Caco-2 (cell line): ENCODE data around the gene MET. TPM values are rescaled to one million over a fixed set of nuclear protein-coding genes. Genes with fewer than 3 reads are reported as not detected.

Source experiments
- BruUV-seq: library from RNA; stranded (reverse); fragments of 400-500 nt; replicated peaks from 2 replicates; lab custom pipeline; 2021; lab: Mats Ljungman, UMichigan
- CTCF ChIA-PET: fragments of 300-600 bp; sonication (Branson Sonifier 250); formaldehyde crosslinking; loops from one replicate; lab custom pipeline; 2022; ENCODE audit warnings: antibody characterized with exemption; lab: Charles Lee
- POLR2A ChIA-PET: fragments of 300-600 bp; sonication (Branson Sonifier 250); formaldehyde crosslinking; loops from one replicate; lab custom pipeline; 2022; ENCODE audit warnings: antibody characterized with exemption; lab: Charles Lee
- DNase-seq, 2 experiments: peaks; one replicate each; pipeline versions ENCODE4 v3.0.0 to v3.0.0-alpha.2; 2020 to 2022
- H3K27me3 ChIP-seq: replicated peaks from 2 replicates; pipeline ENCODE4 v1.6.0; 2011; ENCODE audit warnings: low read length; ENCODE audit not compliant: control insufficient read depth, insufficient read depth
- H3K36me3 ChIP-seq: 2 replicates; pipeline ENCODE4 v1.5.1; 2011; ENCODE audit warnings: low read length; ENCODE audit not compliant: control insufficient read depth, insufficient read depth
- H3K4me1 ChIP-seq: fragments of 250-450 bp; sonication (Bioruptor Pico); 2 replicates; pipeline ENCODE4 v1.5.1; 2020; ENCODE audit warnings: mild to moderate bottlenecking
- H3K4me3 ChIP-seq: 2 replicates; pipeline ENCODE4 v1.5.1; 2011; ENCODE audit warnings: low read depth, mild to moderate bottlenecking, control low read depth, low read length
- H3K9me3 ChIP-seq: fragments of 250-450 bp; sonication (Bioruptor Pico); 2 replicates; pipeline ENCODE4 v1.5.1; 2020; ENCODE audit warnings: mild to moderate bottlenecking, moderate library complexity
- H3K27ac Mint-ChIP-seq: one replicate; pipeline ENCODE4 v1.8.0; 2022; ENCODE audit warnings: mixed read lengths; ENCODE audit not compliant: unreplicated experiment
- H3K27me3 Mint-ChIP-seq: one replicate; pipeline ENCODE4 v1.8.0; 2022; ENCODE audit warnings: mixed read lengths; ENCODE audit not compliant: insufficient read depth, unreplicated experiment
- H3K36me3 Mint-ChIP-seq: one replicate; pipeline ENCODE4 v1.8.0; 2022; ENCODE audit warnings: mild to moderate bottlenecking, mixed read lengths; ENCODE audit not compliant: insufficient read depth, unreplicated experiment
- H3K4me1 Mint-ChIP-seq: one replicate; pipeline ENCODE4 v1.8.0; 2022; ENCODE audit warnings: low read depth, mixed read lengths; ENCODE audit not compliant: unreplicated experiment
- H3K4me3 Mint-ChIP-seq: one replicate; pipeline ENCODE4 v1.8.0; 2022; ENCODE audit warnings: mild to moderate bottlenecking, moderate library complexity, mixed read lengths; ENCODE audit not compliant: unreplicated experiment
- H3K9me3 Mint-ChIP-seq: one replicate; pipeline ENCODE4 v1.8.0; 2022; ENCODE audit warnings: mixed read lengths; ENCODE audit not compliant: unreplicated experiment
- CTCF ChIP-seq, 2 experiments: fragments of 200-600 bp in 1 of 2; IDR thresholded peaks; 1 replicate in 1 of 2; 2 replicates in 1 of 2; pipeline versions ENCODE4 v1.5.1 to v1.8.0; 2011 to 2022; ENCODE audit warnings: antibody characterized with exemption in 1 of 2, control low read depth in 1 of 2, inconsistent platforms in 1 of 2, low read depth in 1 of 2, low read length in 1 of 2, mild to moderate bottlenecking in 1 of 2, moderate library complexity in 1 of 2; ENCODE audit not compliant: insufficient read depth in 1 of 2, severe bottlenecking in 1 of 2, unreplicated experiment in 1 of 2
- intact Hi-C: fragments of 100-400 bp; cut with micrococcal nuclease; formaldehyde crosslinking; loops from one replicate; pipeline ENCODE4 v1.10.0; 2022; ENCODE audit not compliant: unreplicated experiment
- total RNA-seq: library from RNA; stranded (reverse); gene quantifications from 2 replicates; pipeline ENCODE4 v1.2.3, GENCODE V29; 2022

The MET gene
- total RNA-seq, 1 experiment from 2014 or later, result 82.9 TPM

GRCh38 chr7:116726713-116727431, 54.9 kb downstream of the MET start:
- ChIA-PET CTCF (interaction anchor here (1.4 kb wide), 1 partner anchor 54 kb away, joined by 4 read pairs; no protein-coding TSS in a partner anchor), POLR2A (no interaction called here)
- peaks cover 1% of the 10 kb centered on the region; the same call in 1 of the 2 replicates for H3K36me3 ChIP-seq
- H3K4me3 Mint-ChIP-seq, result peak overlapping the region; percentile 36
- no peaks in the 10 kb centered on the region for H3K27me3 ChIP-seq
- intact Hi-C loops, result loop anchor here (2.0 kb wide), 1 partner anchor 54 kb away; no protein-coding TSS in a partner anchor
- TF ChIP-seq CTCF (IDR thresholded peaks at IDR 0.05; ENCODE audit: insufficient read depth in 1 of 2, low read depth in 1 of 2, low read length in 1 of 2, severe bottlenecking in 1 of 2, unreplicated experiment in 1 of 2), result no peak
- H3K27me3 Mint-ChIP-seq, result no peaks in the 10 kb centered on the region
- H3K36me3 Mint-ChIP-seq, result peaks cover 24% of the 10 kb centered on the region
- DNase-seq, result no peak
- H3K4me1 ChIP-seq, result peaks cover 46% of the 10 kb centered on the region
- H3K4me1 Mint-ChIP-seq, result peaks cover 42% of the 10 kb centered on the region
- H3K27ac Mint-ChIP-seq, result peak overlapping the region; percentile 48
- H3K9me3 ChIP-seq, result no peaks in the 10 kb centered on the region
- no peaks in the 10 kb centered on the region for H3K9me3 Mint-ChIP-seq
- H3K4me3 ChIP-seq, result no peak overlapping the region
- no TSS peak for BruUV-seq

GRCh38 chr7:116727432-116728009, 55.5 kb downstream of the MET start:
- no peaks in the 10 kb centered on the region for H3K9me3 ChIP-seq
- intact Hi-C loops, result loop anchor here (2.0 kb wide), 1 partner anchor 53 kb away; no protein-coding TSS in a partner anchor
- DNase-seq, result no peak
- H3K4me3 Mint-ChIP-seq, result no peak overlapping the region
- BruUV-seq, result no TSS peak
- no peaks in the 10 kb centered on the region for H3K27me3 Mint-ChIP-seq
- peak overlapping the region; percentile 13 for H3K27ac Mint-ChIP-seq
- peaks cover 49% of the 10 kb centered on the region for H3K4me1 ChIP-seq
- CTCF ChIA-PET, result interaction anchor here (1.4 kb wide), 1 partner anchor 53 kb away, joined by 4 read pairs; no protein-coding TSS in a partner anchor
- peaks cover 28% of the 10 kb centered on the region for H3K36me3 Mint-ChIP-seq
- H3K27me3 ChIP-seq, result no peaks in the 10 kb centered on the region
- H3K4me3 ChIP-seq, result no peak overlapping the region
- peaks cover 1% of the 10 kb centered on the region; the same call in 1 of the 2 replicates for H3K36me3 ChIP-seq
- peaks cover 44% of the 10 kb centered on the region for H3K4me1 Mint-ChIP-seq
- H3K9me3 Mint-ChIP-seq, result no peaks in the 10 kb centered on the region
- POLR2A ChIA-PET, result no interaction called here
- TF ChIP-seq CTCF (IDR thresholded peaks at IDR 0.05; ENCODE audit: insufficient read depth in 1 of 2, low read depth in 1 of 2, low read length in 1 of 2, severe bottlenecking in 1 of 2, unreplicated experiment in 1 of 2), result no peak

- no peaks in the 10 kb centered on the region for H3K9me3 Mint-ChIP-seq
- BruUV-seq, result no TSS peak
- no peak for DNase-seq
- peaks cover 37% of the 10 kb centered on the region for H3K36me3 Mint-ChIP-seq
- TF ChIP-seq CTCF (IDR thresholded peaks at IDR 0.05; ENCODE audit: insufficient read depth in 1 of 2, low read depth in 1 of 2, low read length in 1 of 2, severe bottlenecking in 1 of 2, unreplicated experiment in 1 of 2), result no peak
- Histone ChIP-seq H3K9me3 (no peaks in the 10 kb centered on the region), H3K4me1 (peaks cover 51% of the 10 kb centered on the region), H3K36me3 (peaks cover 1% of the 10 kb centered on the region; the same call in 1 of the 2 replicates), H3K4me3 (no peak overlapping the region), H3K27me3 (no peaks in the 10 kb centered on the region)
- no peaks in the 10 kb centered on the region for H3K27me3 Mint-ChIP-seq
- H3K27ac Mint-ChIP-seq, result no peak overlapping the region
- intact Hi-C loops, result no loop called here
- H3K4me1 Mint-ChIP-seq, result peaks cover 51% of the 10 kb centered on the region
- POLR2A ChIA-PET, result interaction anchor here (0.6 kb wide), 1 partner anchor 73 kb away, joined by 3 read pairs; no protein-coding TSS in a partner anchor
- no peak overlapping the region for H3K4me3 Mint-ChIP-seq
- CTCF ChIA-PET, result no interaction called here
These were observed 56.4 kb downstream of the MET start for GRCh38 chr7:116728413-116728812.
